ENCODE results near the gene PARN.
"Not testable (repeated sequence)": the region's sequence is repeated elsewhere in the genome, so short reads cannot be mapped to it uniquely, and the experiment has no call there.

PARN gene

DNA sequence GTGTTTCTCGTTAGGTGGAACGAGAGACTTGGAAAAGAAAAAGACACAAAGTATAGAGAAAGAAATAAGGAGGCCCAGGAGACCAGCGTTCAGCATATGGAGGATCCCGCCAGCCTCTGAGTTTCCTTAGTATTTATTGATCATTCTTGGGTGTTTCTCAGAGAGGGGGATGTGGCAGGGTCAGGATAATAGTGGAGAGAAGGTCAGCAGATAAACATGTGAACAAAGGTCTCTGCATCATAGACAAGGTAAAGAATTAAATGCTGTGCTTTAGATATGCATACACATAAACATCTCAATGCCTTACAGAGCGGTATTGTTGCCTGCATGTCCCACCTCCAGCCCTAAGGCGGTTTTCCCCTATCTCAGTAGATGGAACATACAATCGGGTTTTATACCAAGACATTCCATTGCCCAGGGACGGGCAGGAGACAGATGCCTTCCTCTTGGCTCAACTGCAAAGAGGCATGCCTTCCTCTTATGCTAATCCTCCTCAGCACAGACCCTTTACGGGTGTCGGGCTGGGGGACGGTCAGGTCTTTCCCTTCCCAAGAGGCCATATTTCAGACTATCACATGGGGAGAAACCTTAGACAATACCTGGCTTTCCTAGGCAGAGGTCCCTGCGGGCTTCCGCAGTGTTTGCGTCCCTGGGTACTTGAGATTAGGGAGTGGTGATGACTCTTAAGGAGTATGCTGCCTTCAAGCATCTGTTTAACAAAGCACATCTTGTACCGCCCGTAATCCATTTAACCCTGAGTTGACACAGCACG, 6.3 kb upstream of the PARN start:
- Histone ChIP-seq H3K56ac (ENCODE audit: low read length) (peak overlapping the region; percentile 42), H3K9ac (ENCODE audit: low read length) (peak overlapping the region; percentile 21), H3K79me2 (ENCODE audit: control insufficient read depth, insufficient read depth, low read length) (peaks cover 58% of the 10 kb centered on the region), H3K79me1 (ENCODE audit: low read length) (peaks cover 20% of the 10 kb centered on the region)
- peak; percentile 70 for DNase-seq
- not testable (repeated sequence) for H3K4me1 ChIP-seq (ENCODE audit: control insufficient read depth, low read depth, low read length); H2BK120ac ChIP-seq (ENCODE audit: low read depth, low read length); H4K5ac ChIP-seq (ENCODE audit: low read length); H3K4me3 ChIP-seq (ENCODE audit: low read length); H3K23ac ChIP-seq (ENCODE audit: low read length); H2BK15ac ChIP-seq (replicated peaks; ENCODE audit: low read depth); H2BK5ac ChIP-seq (ENCODE audit: low read length); H3K18ac ChIP-seq (ENCODE audit: low read length); H3K36me3 ChIP-seq (ENCODE audit: control insufficient read depth, insufficient read depth, low read length); H3K27me3 ChIP-seq (ENCODE audit: insufficient read depth, low read length, poor library complexity); H3K4ac ChIP-seq (ENCODE audit: low read depth, low read length); H3K4me2 ChIP-seq (ENCODE audit: low read length); H2AK5ac ChIP-seq (ENCODE audit: low read length); H3K27ac ChIP-seq (ENCODE audit: low read depth, low read length); H4K8ac ChIP-seq (ENCODE audit: low read depth, low read length)
- WGBS (ENCODE audit: extremely low coverage, insufficient coverage, low lambda C conversion rate): no CpG with 5 or more reads among the region's 17 CpGs

DNA sequence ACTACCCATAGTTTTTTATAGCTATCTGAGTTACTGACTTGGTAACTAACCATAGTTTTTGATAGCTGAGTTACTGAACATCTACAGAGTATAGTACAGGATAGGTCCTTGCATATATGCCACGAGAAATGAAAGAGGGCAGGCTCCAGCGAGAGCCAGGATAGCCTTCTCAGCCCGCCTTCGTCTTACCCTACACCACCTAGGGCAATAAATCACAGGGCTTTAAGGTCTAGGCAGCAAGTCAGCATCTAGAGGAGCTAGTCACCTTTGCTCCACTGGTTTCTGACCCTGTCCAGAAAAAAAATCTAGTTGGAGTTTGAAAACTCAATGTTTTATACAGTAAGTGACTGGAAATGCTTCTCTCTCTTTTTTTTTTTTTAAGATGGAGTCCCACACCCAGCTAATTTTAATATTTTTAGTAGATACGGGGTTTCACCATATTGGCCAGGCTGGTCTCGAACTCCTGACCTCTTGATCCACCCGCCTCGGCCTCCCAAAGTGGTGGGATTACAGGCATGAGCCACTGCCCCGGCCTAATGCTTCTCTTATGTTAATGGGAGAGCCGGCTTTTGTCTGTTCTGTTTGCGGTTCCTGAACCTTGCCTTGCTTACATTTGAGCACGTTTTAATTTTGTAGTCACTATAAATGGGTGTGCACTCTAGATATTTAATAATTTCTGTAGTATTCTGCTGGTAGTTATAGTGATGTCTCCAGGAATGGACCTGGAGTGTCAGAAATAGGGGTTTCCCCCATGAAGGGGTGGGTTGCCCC, 5.5 kb upstream of the PARN start:
- Histone ChIP-seq H3K36me3 (ENCODE audit: control insufficient read depth, insufficient read depth, low read length) (no peaks in the 10 kb centered on the region), H2AK5ac (ENCODE audit: low read length) (no peak overlapping the region), H3K27me3 (ENCODE audit: insufficient read depth, low read length, poor library complexity) (no peaks in the 10 kb centered on the region), H3K9ac (ENCODE audit: low read length) (peak overlapping the region; percentile 38), H3K18ac (ENCODE audit: low read length) (peak overlapping the region; percentile 20), H3K4ac (ENCODE audit: low read depth, low read length) (no peak overlapping the region), H3K79me1 (ENCODE audit: low read length) (peaks cover 15% of the 10 kb centered on the region), H3K56ac (ENCODE audit: low read length) (peak overlapping the region; percentile 22), H2BK15ac (replicated peaks; ENCODE audit: low read depth) (no peak overlapping the region), H3K4me3 (ENCODE audit: low read length) (no peak overlapping the region), H2BK5ac (ENCODE audit: low read length) (no peak overlapping the region), H3K4me2 (ENCODE audit: low read length) (peak overlapping the region; percentile 18), H3K27ac (ENCODE audit: low read depth, low read length) (no peak overlapping the region), H2BK120ac (ENCODE audit: low read depth, low read length) (no peak overlapping the region), H3K23ac (ENCODE audit: low read length) (no peak overlapping the region), H4K5ac (ENCODE audit: low read length) (no peak overlapping the region), H3K4me1 (ENCODE audit: control insufficient read depth, low read depth, low read length) (peaks cover 2% of the 10 kb centered on the region), H4K8ac (ENCODE audit: low read depth, low read length) (no peak overlapping the region), H3K79me2 (ENCODE audit: control insufficient read depth, insufficient read depth, low read length) (peaks cover 51% of the 10 kb centered on the region)
- no peak for DNase-seq
- no CpG with 5 or more reads among the region's 12 CpGs for WGBS (ENCODE audit: extremely low coverage, insufficient coverage, low lambda C conversion rate)

DNA sequence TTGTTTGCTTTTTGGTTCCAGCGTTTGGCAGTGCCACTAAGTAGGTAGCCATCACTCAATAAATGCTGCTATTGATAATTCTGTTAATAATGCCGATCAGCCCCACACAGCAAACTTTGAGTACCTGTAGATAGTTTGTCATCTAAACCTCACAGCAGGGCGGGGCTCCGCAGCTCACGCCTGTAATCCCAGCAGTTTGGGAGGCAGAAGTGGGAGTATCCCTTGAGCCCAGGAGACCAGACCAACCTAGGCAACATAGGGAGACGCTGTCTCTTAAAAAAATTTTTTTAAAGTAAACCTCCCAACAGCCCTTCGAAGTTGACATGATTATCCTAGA, 4.3 kb upstream of the PARN start:
- Histone ChIP-seq H3K36me3 (ENCODE audit: control insufficient read depth, insufficient read depth, low read length) (no peaks in the 10 kb centered on the region), H3K27ac (ENCODE audit: low read depth, low read length) (no peak overlapping the region), H4K8ac (ENCODE audit: low read depth, low read length) (no peak overlapping the region), H3K23ac (ENCODE audit: low read length) (no peak overlapping the region), H3K4ac (ENCODE audit: low read depth, low read length) (no peak overlapping the region), H3K56ac (ENCODE audit: low read length) (no peak overlapping the region), H2BK120ac (ENCODE audit: low read depth, low read length) (no peak overlapping the region), H3K27me3 (ENCODE audit: insufficient read depth, low read length, poor library complexity) (no peaks in the 10 kb centered on the region), H2BK5ac (ENCODE audit: low read length) (no peak overlapping the region), H2AK5ac (ENCODE audit: low read length) (no peak overlapping the region), H3K4me3 (ENCODE audit: low read length) (no peak overlapping the region), H3K18ac (ENCODE audit: low read length) (no peak overlapping the region), H3K4me2 (ENCODE audit: low read length) (peak overlapping the region; percentile 60), H3K79me1 (ENCODE audit: low read length) (peaks cover 11% of the 10 kb centered on the region), H4K5ac (ENCODE audit: low read length) (no peak overlapping the region), H2BK15ac (replicated peaks; ENCODE audit: low read depth) (no peak overlapping the region), H3K4me1 (ENCODE audit: control insufficient read depth, low read depth, low read length) (peaks cover 4% of the 10 kb centered on the region), H3K79me2 (ENCODE audit: control insufficient read depth, insufficient read depth, low read length) (peaks cover 40% of the 10 kb centered on the region), H3K9ac (ENCODE audit: low read length) (no peak overlapping the region)
- no peak for DNase-seq
- WGBS (ENCODE audit: extremely low coverage, insufficient coverage, low lambda C conversion rate): no CpG with 5 or more reads among the region's 7 CpGs

DNA sequence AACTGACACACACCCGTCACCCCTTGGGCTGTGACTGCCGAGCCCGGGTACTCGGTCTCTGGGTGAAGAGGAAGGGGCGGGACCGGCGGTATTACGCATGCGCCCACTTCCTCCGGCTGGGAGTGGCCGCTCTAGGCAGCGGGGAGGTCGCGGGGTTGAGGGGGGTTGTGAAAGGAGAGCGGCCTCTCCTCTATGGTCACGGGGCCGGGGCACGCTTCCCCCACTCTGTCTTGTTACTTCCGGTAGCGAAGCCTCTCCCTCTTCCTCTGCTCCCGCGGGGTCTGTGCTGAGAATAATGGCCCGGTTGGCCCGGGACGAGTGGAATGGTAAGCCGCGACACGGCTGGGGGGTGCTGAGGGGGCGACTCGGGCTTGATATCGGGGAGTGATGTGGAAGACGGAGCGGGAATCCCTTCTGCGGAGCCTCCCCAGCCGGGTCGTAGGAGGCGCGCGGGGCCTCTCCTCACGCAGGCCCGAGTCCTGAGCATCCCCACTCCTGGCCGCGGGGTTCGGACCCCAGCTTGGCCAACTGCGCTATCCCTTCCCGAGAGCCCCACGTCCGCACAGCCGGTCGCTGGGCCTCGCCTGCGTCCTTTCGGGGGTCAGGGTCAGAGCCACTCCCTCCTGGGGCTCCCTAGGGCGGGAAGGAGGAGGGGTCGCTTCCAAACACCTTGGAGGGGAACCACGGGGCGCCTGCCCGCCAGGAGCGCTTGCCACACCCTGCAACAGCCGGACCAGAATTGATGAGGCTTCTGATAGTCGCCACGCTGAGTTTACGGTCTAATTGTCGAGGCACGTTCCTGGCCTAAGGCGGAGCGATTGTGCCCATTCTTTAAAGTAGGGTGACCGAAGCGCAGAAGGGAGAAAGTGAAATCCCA, 2.9 kb upstream of the PARN start, which contains the start of gene BFAR:
BFAR (plus strand) TSS at position 259 of the 877 bp plus-strand sequence. CDS start 11,396 bp downstream, outside the sequence.
- H3K9ac ChIP-seq (ENCODE audit: low read length): peak within 1 kb of the TSS; percentile 91
- no peak within 1 kb of the TSS for H4K5ac ChIP-seq (ENCODE audit: low read length)
- WGBS (ENCODE audit: extremely low coverage, insufficient coverage, low lambda C conversion rate): no CpG with 5 or more reads among the region's 69 CpGs
- peaks cover 37% of the 10 kb centered on the region for H3K79me2 ChIP-seq (ENCODE audit: control insufficient read depth, insufficient read depth, low read length)
- H3K4me2 ChIP-seq (ENCODE audit: low read length): peak within 1 kb of the TSS; percentile 65
- no peaks in the 10 kb centered on the region for H3K27me3 ChIP-seq (ENCODE audit: insufficient read depth, low read length, poor library complexity)
- DNase-seq: peak; percentile 99
- peak within 1 kb of the TSS; percentile 29 for H2BK120ac ChIP-seq (ENCODE audit: low read depth, low read length)
- H3K56ac ChIP-seq (ENCODE audit: low read length): peak within 1 kb of the TSS; percentile 98
- no peaks in the 10 kb centered on the region for H3K36me3 ChIP-seq (ENCODE audit: control insufficient read depth, insufficient read depth, low read length)
- H2BK5ac ChIP-seq (ENCODE audit: low read length): peak within 1 kb of the TSS; percentile 38
- H3K18ac ChIP-seq (ENCODE audit: low read length): peak within 1 kb of the TSS; percentile 75
- peaks cover 8% of the 10 kb centered on the region for H3K4me1 ChIP-seq (ENCODE audit: control insufficient read depth, low read depth, low read length)
- no peak within 1 kb of the TSS for H4K8ac ChIP-seq (ENCODE audit: low read depth, low read length)
- H2AK5ac ChIP-seq (ENCODE audit: low read length): no peak within 1 kb of the TSS
- peak within 1 kb of the TSS; percentile 56 for H3K4ac ChIP-seq (ENCODE audit: low read depth, low read length)
- peak within 1 kb of the TSS; percentile 97 for H3K4me3 ChIP-seq (ENCODE audit: low read length)
- no peak within 1 kb of the TSS for H2BK15ac ChIP-seq (replicated peaks; ENCODE audit: low read depth)
- H3K23ac ChIP-seq (ENCODE audit: low read length): no peak within 1 kb of the TSS
- peak within 1 kb of the TSS; percentile 58 for H3K27ac ChIP-seq (ENCODE audit: low read depth, low read length)
- peaks cover 15% of the 10 kb centered on the region for H3K79me1 ChIP-seq (ENCODE audit: low read length)

DNA sequence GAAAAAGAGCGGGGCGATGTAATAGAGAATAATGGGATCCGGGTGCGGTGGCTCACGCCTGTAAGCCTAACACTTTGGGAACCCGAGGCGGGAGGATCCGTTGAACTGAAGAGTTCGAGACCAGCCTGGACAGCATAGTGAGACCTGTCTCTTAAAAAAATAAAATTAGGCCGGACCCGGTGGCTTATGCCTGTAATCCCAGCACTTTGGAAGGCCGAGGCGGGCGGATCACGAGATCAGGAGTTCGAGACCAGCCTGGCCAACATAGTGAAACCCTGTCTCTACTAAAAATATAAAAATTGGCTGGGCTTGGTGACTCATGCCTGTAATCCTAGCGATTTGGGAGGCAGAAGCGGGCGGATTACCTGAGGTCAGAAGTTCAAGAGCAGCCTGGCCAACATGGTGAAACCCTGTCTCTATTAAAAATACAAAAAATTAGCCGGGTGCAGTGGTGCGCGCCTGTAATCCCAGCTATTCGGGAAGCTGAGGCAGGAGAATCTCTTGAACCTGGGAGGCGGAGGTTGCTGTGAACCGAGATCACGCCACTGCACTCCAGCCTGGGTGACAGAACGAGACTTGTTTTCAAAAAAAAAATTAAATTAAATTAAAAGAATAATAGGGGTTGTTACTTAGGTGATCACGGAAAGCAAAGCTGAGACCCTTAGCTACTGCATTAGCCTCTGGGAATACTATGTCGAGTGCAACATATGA, 715 bp upstream of the PARN start:
- H4K8ac ChIP-seq (ENCODE audit: low read depth, low read length); H3K4me3 ChIP-seq (ENCODE audit: low read length); H3K18ac ChIP-seq (ENCODE audit: low read length); H2AK5ac ChIP-seq (ENCODE audit: low read length); H3K4me1 ChIP-seq (ENCODE audit: control insufficient read depth, low read depth, low read length); H3K23ac ChIP-seq (ENCODE audit: low read length); H2BK15ac ChIP-seq (replicated peaks; ENCODE audit: low read depth); H2BK120ac ChIP-seq (ENCODE audit: low read depth, low read length); H2BK5ac ChIP-seq (ENCODE audit: low read length); H3K27me3 ChIP-seq (ENCODE audit: insufficient read depth, low read length, poor library complexity); H3K36me3 ChIP-seq (ENCODE audit: control insufficient read depth, insufficient read depth, low read length); DNase-seq: not testable (repeated sequence)
- Histone ChIP-seq H3K79me2 (ENCODE audit: control insufficient read depth, insufficient read depth, low read length) (peaks cover 29% of the 10 kb centered on the region), H3K4ac (ENCODE audit: low read depth, low read length) (peak overlapping the region; percentile 43), H3K79me1 (ENCODE audit: low read length) (peaks cover 15% of the 10 kb centered on the region), H3K9ac (ENCODE audit: low read length) (peak overlapping the region; percentile 75), H4K5ac (ENCODE audit: low read length) (peak overlapping the region; percentile 92), H3K4me2 (ENCODE audit: low read length) (peak overlapping the region; percentile 40), H3K27ac (ENCODE audit: low read depth, low read length) (peak overlapping the region; percentile 67), H3K56ac (ENCODE audit: low read length) (peak overlapping the region; percentile 87)
- WGBS (ENCODE audit: extremely low coverage, insufficient coverage, low lambda C conversion rate): no CpG with 5 or more reads among the region's 29 CpGs

All from mesendoderm (in vitro differentiated cells).